CD4-positive, alpha-beta T cell (primary cell): ENCODE data around the gene D2HGDH. TPM values are rescaled to one million over a fixed set of nuclear protein-coding genes. Genes with fewer than 3 reads are reported as not detected.

Source experiments
- ATAC-seq: fragments of 200-7000 bp; cut with Tn5 transposase; one replicate; pipeline ENCODE4 v1.10.0; 2022; ENCODE audit warnings: mild to moderate bottlenecking; ENCODE audit not compliant: poor library complexity
- CTCF ChIA-PET: fragments of 350-600 bp; sonication (Branson Sonifier 250); formaldehyde crosslinking; loops from one replicate; lab custom pipeline; 2021; ENCODE audit warnings: antibody characterized with exemption, inconsistent platforms; lab: Charles Lee
- POLR2A ChIA-PET: fragments of 350-600 bp; sonication (Branson Sonifier 250); formaldehyde crosslinking; loops from one replicate; lab custom pipeline; 2021; ENCODE audit warnings: antibody characterized with exemption, inconsistent platforms; lab: Charles Lee
- DNase-seq, 14 experiments: peaks; one replicate each; pipeline ENCODE4 v3.0.0-alpha.2; 2013 to 2020; ENCODE audit warnings: mixed read lengths in 2 of 14
- H3K27ac ChIP-seq, 2 donors: one replicate each; pipeline versions ENCODE4 v1.5.1 to v1.7.0; 2013; ENCODE audit warnings: low read length in 2 of 2, low read depth in 1 of 2, mild to moderate bottlenecking in 1 of 2
- H3K27me3 ChIP-seq, 2 experiments: 1 replicate in 1 of 2; 2 replicates in 1 of 2; pipeline versions ENCODE4 v1.6.1 to v1.7.0; 2013; ENCODE audit warnings: low read length in 2 of 2, control low read depth in 1 of 2, mild to moderate bottlenecking in 1 of 2, moderate library complexity in 1 of 2; ENCODE audit not compliant: insufficient read depth in 2 of 2, control insufficient read depth in 1 of 2
- H3K36me3 ChIP-seq: one replicate; pipeline ENCODE4 v1.6.1; 2013; ENCODE audit warnings: low read length, control low read depth; ENCODE audit not compliant: insufficient read depth
- H3K4me1 ChIP-seq: one replicate; pipeline ENCODE4 v1.6.1; 2013; ENCODE audit warnings: low read length, control low read depth; ENCODE audit not compliant: insufficient read depth
- H3K4me3 ChIP-seq: one replicate; pipeline ENCODE4 v1.5.1; 2013; ENCODE audit warnings: mild to moderate bottlenecking, low read length, moderate library complexity
- H3K9me3 ChIP-seq, 2 experiments: 1 replicate in 1 of 2; 2 replicates in 1 of 2; pipeline versions ENCODE4 v1.6.1 to v1.7.0; 2013; ENCODE audit warnings: low read length in 2 of 2, mild to moderate bottlenecking in 2 of 2, control low read depth in 1 of 2, moderate library complexity in 1 of 2; ENCODE audit not compliant: control insufficient read depth in 1 of 2, insufficient read depth in 1 of 2
- H3K27ac Mint-ChIP-seq: one replicate; pipeline ENCODE4 v1.8.0; 2020; ENCODE audit warnings: mixed read lengths
- H3K27me3 Mint-ChIP-seq: one replicate; pipeline ENCODE4 v1.8.0; 2021; ENCODE audit warnings: mixed read lengths
- H3K36me3 Mint-ChIP-seq: one replicate; pipeline ENCODE4 v1.8.0; 2021; ENCODE audit warnings: low read depth, mixed read lengths
- H3K4me1 Mint-ChIP-seq: one replicate; pipeline ENCODE4 v1.8.0; 2021; ENCODE audit warnings: low read depth, mixed read lengths
- H3K4me3 Mint-ChIP-seq: one replicate; pipeline ENCODE4 v1.8.0; 2020; ENCODE audit warnings: mild to moderate bottlenecking, mixed read lengths
- H3K9me3 Mint-ChIP-seq: one replicate; pipeline ENCODE4 v1.8.0; 2020; ENCODE audit warnings: mixed read lengths
- intact Hi-C, 2 experiments: fragments of 100-400 bp; cut with DNase I in 1 of 2; cut with micrococcal nuclease in 1 of 2; formaldehyde crosslinking; loops; one replicate each; pipeline versions ENCODE4 v1.15.1 to v1.9.0; 2023 to 2025; cut with DNase I, micrococcal nuclease
- total RNA-seq, 174 experiments: library from RNA in 2 of 174; stranded (reverse) in 2 of 174; gene quantifications; one replicate each; pipeline ENCODE4 v1.2.3 and lab custom pipeline; 2021 to 2026
- TF ChIP-seq, protein P1 (sequence below): fragments of 200-600 bp; IDR thresholded peaks from one replicate; pipeline ENCODE4 v1.8.0; 2022; ENCODE audit warnings: antibody characterized with exemption, mild to moderate bottlenecking

The D2HGDH gene
- total RNA-seq, 2 experiments from 2014 or later: 27.6 to 30.6 TPM

GRCh38 chr2:241770185-241770935 is 35.9 kb downstream of the D2HGDH start:
- Mint-ChIP-seq H3K36me3 (no peaks in the 10 kb centered on the region), H3K27me3 (no peaks in the 10 kb centered on the region), H3K4me1 (peaks cover 15% of the 10 kb centered on the region), H3K4me3 (no peak overlapping the region), H3K9me3 (no peaks in the 10 kb centered on the region), H3K27ac (no peak overlapping the region)
- ATAC-seq (no peak), DNase-seq (peak in 1 of 14 experiments; percentile 7)
- H3K27me3 ChIP-seq: peaks cover 0 to 2% of the 10 kb centered on the region in 2 experiments
- no peak overlapping the region for H3K4me3 ChIP-seq
- intact Hi-C loops: no loop called here
- TF ChIP-seq, protein P1, sequence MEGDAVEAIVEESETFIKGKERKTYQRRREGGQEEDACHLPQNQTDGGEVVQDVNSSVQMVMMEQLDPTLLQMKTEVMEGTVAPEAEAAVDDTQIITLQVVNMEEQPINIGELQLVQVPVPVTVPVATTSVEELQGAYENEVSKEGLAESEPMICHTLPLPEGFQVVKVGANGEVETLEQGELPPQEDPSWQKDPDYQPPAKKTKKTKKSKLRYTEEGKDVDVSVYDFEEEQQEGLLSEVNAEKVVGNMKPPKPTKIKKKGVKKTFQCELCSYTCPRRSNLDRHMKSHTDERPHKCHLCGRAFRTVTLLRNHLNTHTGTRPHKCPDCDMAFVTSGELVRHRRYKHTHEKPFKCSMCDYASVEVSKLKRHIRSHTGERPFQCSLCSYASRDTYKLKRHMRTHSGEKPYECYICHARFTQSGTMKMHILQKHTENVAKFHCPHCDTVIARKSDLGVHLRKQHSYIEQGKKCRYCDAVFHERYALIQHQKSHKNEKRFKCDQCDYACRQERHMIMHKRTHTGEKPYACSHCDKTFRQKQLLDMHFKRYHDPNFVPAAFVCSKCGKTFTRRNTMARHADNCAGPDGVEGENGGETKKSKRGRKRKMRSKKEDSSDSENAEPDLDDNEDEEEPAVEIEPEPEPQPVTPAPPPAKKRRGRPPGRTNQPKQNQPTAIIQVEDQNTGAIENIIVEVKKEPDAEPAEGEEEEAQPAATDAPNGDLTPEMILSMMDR: no peak
- no peak overlapping the region for H3K27ac ChIP-seq
- peaks cover 17% of the 10 kb centered on the region for H3K4me1 ChIP-seq
- H3K9me3 ChIP-seq: no peaks in the 10 kb centered on the region
- ChIA-PET POLR2A (no interaction called here), CTCF (no interaction called here)
- no peaks in the 10 kb centered on the region for H3K36me3 ChIP-seq

GRCh38 chr2:241770936-241771285 is 36.5 kb downstream of the D2HGDH start:
- no peak overlapping the region for H3K4me3 Mint-ChIP-seq
- DNase-seq (no peak), ATAC-seq (no peak)
- H3K27me3 Mint-ChIP-seq: no peaks in the 10 kb centered on the region
- H3K27ac ChIP-seq: no peak overlapping the region
- TF ChIP-seq, protein P1: no peak
- intact Hi-C loops: no loop called here
- peaks cover 17% of the 10 kb centered on the region for H3K4me1 ChIP-seq
- H3K9me3 Mint-ChIP-seq: no peaks in the 10 kb centered on the region
- ChIA-PET CTCF (no interaction called here), POLR2A (no interaction called here)
- no peaks in the 10 kb centered on the region for H3K9me3 ChIP-seq
- no peaks in the 10 kb centered on the region for H3K36me3 Mint-ChIP-seq
- H3K36me3 ChIP-seq: no peaks in the 10 kb centered on the region
- no peak overlapping the region for H3K4me3 ChIP-seq
- no peak overlapping the region for H3K27ac Mint-ChIP-seq
- H3K4me1 Mint-ChIP-seq: peaks cover 15% of the 10 kb centered on the region
- peaks cover 0 to 4% of the 10 kb centered on the region in 2 experiments for H3K27me3 ChIP-seq

DNA sequence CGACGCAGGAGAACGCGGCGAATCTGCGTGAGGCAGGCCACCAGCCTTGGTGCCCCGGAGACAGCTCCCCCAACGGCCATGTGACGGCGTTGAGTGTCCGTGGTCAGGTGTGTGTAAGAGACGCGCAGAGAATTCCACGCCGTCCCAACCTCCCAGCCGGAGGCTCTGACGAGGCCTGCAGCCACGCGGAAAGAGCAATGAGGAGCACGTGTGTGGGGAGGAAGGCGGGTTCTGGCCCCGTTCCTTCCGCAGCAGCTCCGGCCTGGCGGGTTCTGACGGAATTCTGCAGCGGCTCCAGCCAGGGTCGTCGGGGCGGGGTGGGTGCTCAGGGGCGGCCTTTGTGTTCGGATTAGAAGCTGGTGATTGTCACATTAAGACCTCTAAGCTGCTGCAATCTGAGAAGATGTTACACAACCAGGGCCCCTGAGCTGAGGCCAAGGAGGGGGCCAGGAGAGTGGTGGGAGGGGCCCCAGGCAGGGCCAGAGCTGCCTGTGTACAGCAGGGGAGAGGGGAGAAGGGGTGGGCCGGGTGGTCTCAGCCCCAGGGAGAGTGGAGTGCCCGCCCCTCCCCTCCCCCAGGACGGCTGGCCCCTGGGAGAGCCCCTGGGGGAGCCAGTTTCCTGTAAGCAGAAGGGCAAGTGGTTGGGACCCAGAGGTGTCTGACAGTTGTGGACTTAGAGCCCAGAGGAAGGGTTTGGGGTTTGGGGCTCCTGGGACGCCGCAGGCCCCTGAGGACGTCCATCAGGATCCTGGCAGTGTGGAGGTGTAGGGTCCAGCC is 37.0 kb downstream of the D2HGDH start:
- Histone ChIP-seq H3K36me3 (no peaks in the 10 kb centered on the region), H3K9me3 (no peaks in the 10 kb centered on the region), H3K27ac (no peak overlapping the region), H3K27me3 (peaks cover 0 to 4% of the 10 kb centered on the region in 2 experiments), H3K4me3 (no peak overlapping the region), H3K4me1 (peaks cover 17% of the 10 kb centered on the region)
- CTCF ChIA-PET: no interaction called here
- POLR2A ChIA-PET: no interaction called here
- H3K27ac Mint-ChIP-seq: peak overlapping the region; percentile 16
- no peaks in the 10 kb centered on the region for H3K36me3 Mint-ChIP-seq
- H3K9me3 Mint-ChIP-seq: no peaks in the 10 kb centered on the region
- no peak overlapping the region for H3K4me3 Mint-ChIP-seq
- intact Hi-C loops: no loop called here
- H3K4me1 Mint-ChIP-seq: peaks cover 15% of the 10 kb centered on the region
- ATAC-seq: no peak
- no peak for DNase-seq
- H3K27me3 Mint-ChIP-seq: no peaks in the 10 kb centered on the region
- TF ChIP-seq, protein P1: no peak
